HepG2 (cell line): ENCODE data around the gene PDPR. TPM values are rescaled to one million over a fixed set of nuclear protein-coding genes. Genes with fewer than 3 reads are reported as not detected.

Experiments
- ATAC-seq: fragments of 200-7000 bp; cut with Tn5 transposase; 3 replicates; pipeline ENCODE4 v1.9.1; 2020; ENCODE audit warnings: mild to moderate bottlenecking, moderate library complexity
- BruUV-seq: library from RNA; stranded (reverse); fragments of 400-500 nt; replicated peaks from 2 replicates; lab custom pipeline; 2021; lab: Mats Ljungman, UMichigan
- CTCF ChIA-PET: fragments of 300-600 bp; formaldehyde crosslinking; extraction: SDS; loops from one replicate; lab custom pipeline; 2021; ENCODE audit warnings: low total read pairs, inconsistent platforms, low intra/inter-chr PET ratio; lab: Yijun Ruan, JAX
- POLR2A ChIA-PET: fragments of 350-600 bp; sonication (Branson Sonifier 250); formaldehyde crosslinking; loops from one replicate; lab custom pipeline; 2020; ENCODE audit warnings: antibody characterized with exemption, inconsistent platforms; lab: Yijun Ruan, JAX
- DNase-seq: peaks from one replicate; pipeline ENCODE4 v3.0.0-alpha.2; 2015; ENCODE audit warnings: low spot score
- FAIRE-seq: peaks from 3 replicates; lab custom pipeline; 2011; peaks lifted over from hg19 to GRCh38; lab: Jason Lieb, UNC
- H2AFZ ChIP-seq: one replicate; pipeline ENCODE4 v1.6.1; 2011; ENCODE audit warnings: low read length, inconsistent platforms
- H3K27ac ChIP-seq: fragments of 300-600 bp; 3 replicates; pipeline ENCODE4 v1.8.0; 2011; ENCODE audit warnings: mixed run types, mild to moderate bottlenecking, mixed read lengths, low read length, inconsistent platforms; ENCODE audit not compliant: insufficient read depth; ENCODE audit errors: extremely low read length
- H3K27me3 ChIP-seq, 2 experiments: fragments of 200-600 bp in 1 of 2; 2 replicates in 1 of 2; 3 replicates in 1 of 2; pipeline versions ENCODE4 v1.6.0 to v1.8.0; 2011; ENCODE audit warnings: low read length in 2 of 2, mild to moderate bottlenecking in 2 of 2, moderate library complexity in 2 of 2, inconsistent platforms in 1 of 2; ENCODE audit not compliant: insufficient read depth in 2 of 2, control insufficient read depth in 1 of 2
- H3K36me3 ChIP-seq, 2 experiments: fragments of 200-600 bp in 1 of 2; replicated peaks in 1 of 2; 2 replicates in 1 of 2; 3 replicates in 1 of 2; pipeline versions ENCODE4 v1.5.1 to v1.8.0; 2011; ENCODE audit warnings: low read length in 2 of 2, inconsistent platforms in 1 of 2; ENCODE audit not compliant: insufficient read depth in 2 of 2, control insufficient read depth in 1 of 2
- H3K4me1 ChIP-seq: 2 replicates; pipeline ENCODE4 v1.5.1; 2012; ENCODE audit warnings: low read length, inconsistent platforms; ENCODE audit not compliant: insufficient read depth
- H3K4me2 ChIP-seq: 2 replicates; pipeline ENCODE4 v1.6.0; 2011; ENCODE audit warnings: low read depth, low read length, inconsistent platforms
- H3K4me3 ChIP-seq, 3 experiments: fragments of 200-600 bp in 1 of 3; sonication (generic), shearing (Covaris generic) in 1 of 3; replicated peaks in 1 of 3; 2 replicates each; pipeline ENCODE4 v1.5.1; 2011 to 2016; ENCODE audit warnings: low read length in 3 of 3, inconsistent platforms in 2 of 3, low read depth in 2 of 3, mild to moderate bottlenecking in 2 of 3, control low read depth in 1 of 3, mixed read lengths in 1 of 3; ENCODE audit not compliant: insufficient read depth in 1 of 3
- H3K79me2 ChIP-seq: one replicate; pipeline ENCODE4 v1.6.1; 2011; ENCODE audit warnings: low read length, inconsistent platforms; ENCODE audit not compliant: insufficient read depth
- H3K9ac ChIP-seq: 2 replicates; pipeline ENCODE4 v1.6.0; 2011; ENCODE audit warnings: mild to moderate bottlenecking, low read depth, low read length, inconsistent platforms; ENCODE audit not compliant: insufficient read depth
- H3K9me3 ChIP-seq: 2 replicates; pipeline ENCODE4 v1.5.1; 2012; ENCODE audit warnings: mild to moderate bottlenecking, low read length
- H4K20me1 ChIP-seq: 2 replicates; pipeline ENCODE4 v1.6.0; 2011; ENCODE audit warnings: inconsistent platforms, mild to moderate bottlenecking, low read length, moderate library complexity; ENCODE audit not compliant: insufficient read depth
- FOXC1 ChIP-seq: sonication (generic); formaldehyde crosslinking; IDR thresholded peaks from 2 replicates; pipeline ENCODE4 v1.8.0; 2022; ENCODE audit warnings: mild to moderate bottlenecking, missing genetic modification reagents, borderline replicate concordance
- HOXA3 ChIP-seq: sonication (generic); formaldehyde crosslinking; IDR thresholded peaks from 2 replicates; pipeline ENCODE4 v1.5.0; 2020; ENCODE audit warnings: missing genetic modification reagents
- ISX ChIP-seq: sonication (generic); formaldehyde crosslinking; conservative IDR thresholded peaks from 2 replicates; pipeline ENCODE4 v1.5.0; 2020; ENCODE audit warnings: missing genetic modification reagents
- NFE2L1 ChIP-seq: sonication (generic); formaldehyde crosslinking; IDR thresholded peaks from 2 replicates; pipeline ENCODE4 v1.4.0; 2020; ENCODE audit warnings: missing genetic modification reagents, mild to moderate bottlenecking, borderline replicate concordance
- NFIB ChIP-seq: sonication (generic); formaldehyde crosslinking; IDR thresholded peaks from 2 replicates; pipeline ENCODE4 v1.9.0; 2021; ENCODE audit warnings: missing genetic modification reagents, mild to moderate bottlenecking, borderline replicate concordance
- RARG ChIP-seq: sonication (generic); formaldehyde crosslinking; IDR thresholded peaks from 2 replicates; pipeline ENCODE4 v1.4.0; 2020; ENCODE audit warnings: low read depth, mild to moderate bottlenecking, missing genetic modification reagents
- U2AF2 ChIP-seq: fragments of 200-400 bp; formaldehyde crosslinking; IDR thresholded peaks from 2 replicates; pipeline ENCODE4 v1.6.1; 2017; ENCODE audit warnings: low read depth, mild to moderate bottlenecking, low read length
- ZEB1 ChIP-seq: IDR thresholded peaks from 2 replicates; pipeline ENCODE4 v1.6.1; 2012; ENCODE audit warnings: mild to moderate bottlenecking, low read depth, inconsistent platforms; ENCODE audit not compliant: insufficient replicate concordance
- ZFY ChIP-seq: sonication (generic); formaldehyde crosslinking; IDR thresholded peaks from 2 replicates; pipeline ENCODE4 v1.4.0; 2020; ENCODE audit warnings: missing genetic modification reagents
- ZMYM2 ChIP-seq: sonication (generic); formaldehyde crosslinking; IDR thresholded peaks from 2 replicates; pipeline ENCODE4 v1.8.0; 2022; ENCODE audit warnings: mild to moderate bottlenecking, missing genetic modification reagents
- ZMYM3 ChIP-seq: sonication (generic); formaldehyde crosslinking; IDR thresholded peaks from 2 replicates; pipeline ENCODE4 v1.5.1; 2020; ENCODE audit warnings: mild to moderate bottlenecking, missing genetic modification reagents
- ZNF296 ChIP-seq: sonication (generic); formaldehyde crosslinking; conservative IDR thresholded peaks from 2 replicates; pipeline ENCODE4 v1.5.0; 2020; ENCODE audit warnings: mild to moderate bottlenecking, missing genetic modification reagents
- ZNF687 ChIP-seq: sonication (generic); formaldehyde crosslinking; IDR thresholded peaks from 2 replicates; pipeline ENCODE4 v1.5.1; 2020; ENCODE audit warnings: mild to moderate bottlenecking, missing genetic modification reagents, moderate library complexity
- WGBS: methylation state at CpG from one replicate; pipeline ENCODE4 v1.1.6; 2017; ENCODE audit warnings: low lambda C conversion rate; 5-methylcytosine and 5-hydroxymethylcytosine counted together
- in situ Hi-C: cut with HindIII; loops from 2 replicates; pipeline ENCODE4 v1.10.0; 2017; ENCODE audit warnings: low pct_unique_long_range_greater_than_20kb; ENCODE audit not compliant: extremely low pct_ligation_motif_present
- intact Hi-C: fragments of 100-400 bp; cut with micrococcal nuclease; formaldehyde crosslinking; loops from one replicate; pipeline ENCODE4 v1.10.0; 2022; ENCODE audit not compliant: unreplicated experiment
- polyA plus RNA-seq, 8 experiments: library from polyadenylated mRNA; depleted of rRNA in 3 of 8; stranded (reverse) in 7 of 8; unstranded in 1 of 8; fragments of >200 nt; fragmentation: Illumina TruSeq in 4 of 8; extraction: Trizol in 4 of 8; gene quantifications; 2 replicates each; pipeline versions ENCODE4 v1.2.1 to v1.2.3, GENCODE V29; 2011 to 2016; ENCODE audit warnings: low read depth in 4 of 8, missing spikeins in 1 of 8, mixed read lengths in 1 of 8; ENCODE audit not compliant: insufficient read depth in 1 of 8
- total RNA-seq, 5 experiments: library from RNA; depleted of rRNA; stranded (reverse); fragments of >200 nt; fragmentation: Illumina TruSeq; extraction: Trizol; gene quantifications; 2 replicates each; pipeline ENCODE4 v1.2.3, GENCODE V29; 2016; ENCODE audit warnings: low read depth in 1 of 5
- TF ChIP-seq, protein P1 (sequence below): sonication (generic); formaldehyde crosslinking; IDR thresholded peaks from 2 replicates; pipeline ENCODE4 v1.5.0; 2020; ENCODE audit warnings: missing genetic modification reagents
- TF ChIP-seq, protein P2 (sequence below): sonication (generic); formaldehyde crosslinking; conservative IDR thresholded peaks from 2 replicates; pipeline ENCODE4 v1.8.1; 2023; ENCODE audit warnings: missing genetic modification reagents

Gene PDPR
- total and polyA plus RNA-seq, 2 of the 13 experiments (the other 11 are each of a cell fraction or from before 2014, with no cell fraction given), result 19.5 to 29.9 TPM

- CTCF ChIA-PET, result no interaction called here
- BruUV-seq, result no TSS peak
- 95% methylated on average over 29 of the region's 29 CpGs for WGBS
- TF ChIP-seq ZNF687 (CRISPR knock-in tag) (peak; percentile 40; the same call in 1 of the 2 replicates), ZMYM2 (CRISPR knock-in tag) (no peak), U2AF2 (0 out of 2 replicates have a peak, but pooled peaks have one; percentile 11), RARG (CRISPR knock-in tag) (no peak), HOXA3 (CRISPR knock-in tag) (peak; percentile 13; the same call in 1 of the 2 replicates), ISX (CRISPR knock-in tag) (no peak), ZFY (CRISPR knock-in tag) (no peak), ZMYM3 (CRISPR knock-in tag) (peak; percentile 17; the same call in 1 of the 2 replicates), ZNF296 (CRISPR knock-in tag) (no peak), ZEB1 (no peak), NFIB (peak; percentile 10; the same call in 1 of the 2 replicates), FOXC1 (CRISPR knock-in tag) (0 out of 2 replicates have a peak, but pooled peaks have one; percentile 32), NFE2L1 (CRISPR knock-in tag) (peak; percentile 56; the same call in 1 of the 2 replicates)
- TF ChIP-seq, protein P1, sequence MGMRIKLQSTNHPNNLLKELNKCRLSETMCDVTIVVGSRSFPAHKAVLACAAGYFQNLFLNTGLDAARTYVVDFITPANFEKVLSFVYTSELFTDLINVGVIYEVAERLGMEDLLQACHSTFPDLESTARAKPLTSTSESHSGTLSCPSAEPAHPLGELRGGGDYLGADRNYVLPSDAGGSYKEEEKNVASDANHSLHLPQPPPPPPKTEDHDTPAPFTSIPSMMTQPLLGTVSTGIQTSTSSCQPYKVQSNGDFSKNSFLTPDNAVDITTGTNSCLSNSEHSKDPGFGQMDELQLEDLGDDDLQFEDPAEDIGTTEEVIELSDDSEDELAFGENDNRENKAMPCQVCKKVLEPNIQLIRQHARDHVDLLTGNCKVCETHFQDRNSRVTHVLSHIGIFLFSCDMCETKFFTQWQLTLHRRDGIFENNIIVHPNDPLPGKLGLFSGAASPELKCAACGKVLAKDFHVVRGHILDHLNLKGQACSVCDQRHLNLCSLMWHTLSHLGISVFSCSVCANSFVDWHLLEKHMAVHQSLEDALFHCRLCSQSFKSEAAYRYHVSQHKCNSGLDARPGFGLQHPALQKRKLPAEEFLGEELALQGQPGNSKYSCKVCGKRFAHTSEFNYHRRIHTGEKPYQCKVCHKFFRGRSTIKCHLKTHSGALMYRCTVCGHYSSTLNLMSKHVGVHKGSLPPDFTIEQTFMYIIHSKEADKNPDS, result 0 out of 2 replicates have a peak, but pooled peaks have one; percentile 24
- TF ChIP-seq, protein P2, sequence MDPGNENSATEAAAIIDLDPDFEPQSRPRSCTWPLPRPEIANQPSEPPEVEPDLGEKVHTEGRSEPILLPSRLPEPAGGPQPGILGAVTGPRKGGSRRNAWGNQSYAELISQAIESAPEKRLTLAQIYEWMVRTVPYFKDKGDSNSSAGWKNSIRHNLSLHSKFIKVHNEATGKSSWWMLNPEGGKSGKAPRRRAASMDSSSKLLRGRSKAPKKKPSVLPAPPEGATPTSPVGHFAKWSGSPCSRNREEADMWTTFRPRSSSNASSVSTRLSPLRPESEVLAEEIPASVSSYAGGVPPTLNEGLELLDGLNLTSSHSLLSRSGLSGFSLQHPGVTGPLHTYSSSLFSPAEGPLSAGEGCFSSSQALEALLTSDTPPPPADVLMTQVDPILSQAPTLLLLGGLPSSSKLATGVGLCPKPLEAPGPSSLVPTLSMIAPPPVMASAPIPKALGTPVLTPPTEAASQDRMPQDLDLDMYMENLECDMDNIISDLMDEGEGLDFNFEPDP (CRISPR knock-in tag), result no peak
These were observed 42.3 kb downstream of the PDPR start for GRCh38 chr16:70156207-70156978.

More at GRCh38 chr16:70156207-70156978, 42.3 kb downstream of the PDPR start:
- no peak overlapping the region for H2AFZ ChIP-seq
- H3K9me3 ChIP-seq, result no peaks in the 10 kb centered on the region
- no peak overlapping the region; the same call in 1 of the 2 replicates for H3K4me2 ChIP-seq
- in situ Hi-C loops, result no loop called here
- ATAC-seq, result no peak
- no peaks in the 10 kb centered on the region for H3K79me2 ChIP-seq
- no peaks in the 10 kb centered on the region for H3K27me3 ChIP-seq
- FAIRE-seq, result no peak
- no peaks in the 10 kb centered on the region for H4K20me1 ChIP-seq
- no peak overlapping the region; a peak in 1 of 6 replicates for H3K4me3 ChIP-seq
- intact Hi-C loops, result loop anchor here (10.0 kb wide), 1 partner anchor 92 kb away; no protein-coding TSS in a partner anchor
- H3K4me1 ChIP-seq, result peaks cover 70% of the 10 kb centered on the region
- H3K9ac ChIP-seq, result peak overlapping the region; percentile 70; the same call in 1 of the 2 replicates
- peak overlapping the region; percentile 91 for H3K27ac ChIP-seq
- DNase-seq, result no peak
- POLR2A ChIA-PET, result interaction anchor here (1.4 to 1.7 kb wide), 2 partner anchors 98 to 191 kb away, joined by 3 to 5 read pairs; partner anchors contain the start of gene DDX19A
- H3K36me3 ChIP-seq, result peaks cover 19 to 64% of the 10 kb centered on the region in 2 experiments
